Activated CD8-positive, alpha-beta memory T cell treated with anti-CD3 and anti-CD28 coated beads for 24 hours (primary cell): ENCODE data around the gene AMH.
"Not testable (repeated sequence)": the region's sequence is repeated elsewhere in the genome, so short reads cannot be mapped to it uniquely, and the experiment has no call there.

Source experiments
- DNase-seq: peaks from one replicate; pipeline ENCODE4 v3.0.0-alpha.2; 2020

The AMH gene

DNA sequence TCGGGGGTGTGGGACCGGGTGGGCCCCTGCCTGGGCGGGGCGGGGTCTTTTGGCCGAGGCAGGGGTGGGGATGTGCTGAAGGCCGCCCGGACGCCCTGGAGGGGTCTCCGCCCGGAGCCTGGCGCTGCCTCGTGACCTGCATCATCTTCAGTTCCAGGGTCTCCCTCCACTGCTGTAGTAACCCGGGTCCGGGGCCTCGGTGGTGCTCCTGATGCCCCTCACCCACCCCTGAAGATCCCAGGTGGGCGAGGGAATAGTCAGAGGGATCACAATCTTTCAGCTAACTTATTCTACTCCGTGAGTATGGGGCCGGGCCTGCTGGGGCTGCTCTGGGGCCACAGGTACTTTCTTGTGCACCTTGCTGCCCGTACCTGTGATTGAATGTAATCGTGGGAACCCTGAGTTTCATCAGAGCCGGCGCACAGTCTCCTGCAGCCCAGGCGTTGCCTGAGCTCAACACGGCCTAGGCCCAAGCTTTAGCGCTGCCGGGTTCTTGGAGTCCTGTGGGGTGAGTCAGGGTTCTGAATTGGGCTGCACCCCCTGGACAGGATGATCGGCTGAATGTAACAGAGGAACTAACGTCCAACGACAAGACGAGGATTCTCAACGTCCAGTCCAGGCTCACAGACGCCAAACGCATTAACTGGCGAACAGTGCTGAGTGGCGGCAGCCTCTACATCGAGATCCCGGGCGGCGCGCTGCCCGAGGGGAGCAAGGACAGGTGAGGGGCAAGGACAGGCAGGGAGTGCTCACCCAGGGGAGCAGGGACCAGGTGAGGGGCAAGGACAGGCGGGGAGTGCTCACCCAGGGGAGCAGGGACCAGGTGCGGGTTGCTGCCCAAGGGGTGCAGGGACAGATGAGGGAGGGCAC, 22.3 kb downstream of the AMH start:
- DNase-seq = no peak

- DNase-seq = peak; percentile 91
Measured at GRCh38 chr19:2273356-2274184, 24.4 kb downstream of the AMH start.

DNA sequence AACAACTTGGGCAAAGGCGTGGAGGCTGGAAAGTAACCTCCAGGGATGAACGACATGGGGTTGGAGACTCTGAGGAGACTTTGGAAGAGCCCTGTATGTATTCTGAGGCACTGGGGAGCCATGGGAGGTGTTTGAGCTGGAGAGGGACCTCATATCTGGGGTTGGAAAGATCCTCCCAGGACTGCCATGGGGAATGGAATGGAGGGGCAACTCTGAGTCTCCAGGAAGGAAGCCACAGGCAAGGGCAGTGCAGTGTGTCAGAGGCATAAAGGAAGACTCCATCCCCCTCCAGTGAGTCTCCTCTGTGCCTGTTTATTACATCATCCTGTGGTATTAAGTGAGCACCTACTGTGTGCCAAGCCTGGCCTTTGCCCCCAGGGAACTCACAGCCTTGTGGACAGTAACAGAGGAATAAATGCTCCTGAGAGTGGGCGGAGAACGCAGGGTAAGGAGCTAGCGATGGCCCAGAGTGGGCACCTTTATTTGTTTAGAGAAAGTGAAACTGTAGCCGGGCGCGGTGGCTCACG, 25.1 kb downstream of the AMH start:
- DNase-seq = no peak

DNA sequence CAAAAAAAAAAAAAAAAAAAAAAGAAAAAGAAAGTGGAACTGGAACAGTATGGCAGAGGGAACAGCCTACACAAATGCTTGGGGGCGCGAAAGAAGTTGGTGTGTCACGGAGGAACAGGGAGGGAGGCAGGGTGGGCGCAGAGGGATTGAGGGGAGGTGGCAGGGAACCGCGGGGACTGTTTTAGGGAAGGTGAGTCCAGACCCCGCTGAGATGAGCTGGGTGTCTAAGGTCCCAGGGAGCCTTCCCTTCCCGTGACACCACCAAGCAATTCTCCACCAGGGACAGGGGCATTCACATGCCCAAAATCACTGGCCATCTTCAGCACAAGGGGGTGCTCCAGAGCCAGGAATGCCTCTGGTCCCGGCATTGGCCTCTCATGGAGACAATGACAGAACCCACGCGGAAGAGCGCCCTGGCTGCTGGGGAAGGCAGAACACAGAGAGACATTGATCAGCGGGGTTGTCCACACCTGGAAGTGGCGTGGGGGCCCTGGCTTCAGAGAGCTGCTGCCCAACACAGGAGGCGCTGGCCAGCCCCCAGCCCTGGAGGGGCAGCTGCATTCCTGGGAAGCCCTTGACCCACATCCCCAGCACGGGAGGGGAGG, 25.9 kb downstream of the AMH start:
- peak; percentile 74 for DNase-seq

- DNase-seq = no peak
Measured at GRCh38 chr19:2275588-2276428, 26.7 kb downstream of the AMH start.

DNA sequence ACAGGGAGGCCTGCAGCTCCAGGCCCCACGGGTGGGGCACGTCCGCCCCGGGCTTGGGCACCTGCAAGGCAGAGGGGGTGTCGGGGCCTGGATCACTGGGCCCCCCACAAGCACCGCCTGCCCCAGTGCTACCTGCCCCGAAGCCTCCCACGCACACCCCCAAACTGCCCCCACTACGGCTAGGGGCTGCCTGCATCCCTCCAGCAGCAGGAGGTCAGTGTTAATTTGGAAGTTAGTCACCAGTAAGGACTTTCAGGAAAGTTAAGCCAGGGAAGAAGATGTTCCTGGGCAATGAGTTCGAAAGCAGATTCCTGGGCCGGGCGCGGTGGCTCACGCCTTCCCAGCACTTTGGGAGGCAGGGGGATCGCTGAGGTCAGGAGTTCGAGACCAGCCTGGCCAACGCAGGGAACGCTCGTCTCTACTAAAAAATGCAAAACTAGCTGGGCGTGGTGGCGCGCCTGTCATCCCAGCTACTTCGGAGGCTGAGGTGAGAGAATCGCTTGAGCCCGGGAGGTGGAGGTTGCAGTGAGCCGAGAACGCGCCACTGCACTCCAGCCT, 27.4 kb downstream of the AMH start:
- DNase-seq = no peak

GRCh38 chr19:2277138-2277537, 28.0 kb downstream of the AMH start:
- no peak for DNase-seq

DNA sequence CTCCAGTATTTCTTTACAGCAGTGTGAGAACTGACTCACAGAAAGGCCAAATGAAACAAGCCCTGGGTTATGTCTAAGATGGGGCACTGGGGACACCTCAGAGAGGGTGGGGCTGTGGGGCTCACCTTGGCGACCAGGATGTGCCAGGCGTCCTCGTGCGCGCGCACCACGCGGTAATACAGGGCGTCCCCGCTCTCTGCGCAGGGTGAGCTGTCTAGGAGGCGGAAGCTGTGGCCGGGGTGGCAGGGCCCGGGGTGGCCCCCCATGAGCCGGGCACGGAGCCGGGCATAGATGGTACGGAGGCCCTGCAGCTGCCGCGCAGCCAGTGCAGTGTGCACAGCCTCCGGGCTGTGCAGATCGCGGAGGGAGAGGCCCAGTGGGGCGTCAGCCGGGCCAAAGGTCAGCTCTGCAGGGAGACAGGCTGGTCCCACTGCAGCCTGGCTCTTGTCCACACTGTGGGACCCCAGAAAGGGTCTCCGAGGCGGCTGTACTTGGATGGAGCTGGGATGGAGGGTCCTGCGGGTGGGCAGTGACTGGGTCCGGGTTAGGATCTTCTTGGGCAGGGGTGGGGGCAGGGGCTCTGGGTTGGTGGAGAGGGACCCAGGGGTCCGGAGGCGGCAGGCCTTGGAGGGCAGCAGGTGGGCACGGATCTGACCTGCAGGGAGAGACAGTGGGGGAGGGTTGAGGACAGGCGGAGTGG, 29.5 kb downstream of the AMH start:
- DNase-seq = no peak

GRCh38 chr19:2280633-2281264, 31.6 kb downstream of the AMH start:
- no peak for DNase-seq

DNA sequence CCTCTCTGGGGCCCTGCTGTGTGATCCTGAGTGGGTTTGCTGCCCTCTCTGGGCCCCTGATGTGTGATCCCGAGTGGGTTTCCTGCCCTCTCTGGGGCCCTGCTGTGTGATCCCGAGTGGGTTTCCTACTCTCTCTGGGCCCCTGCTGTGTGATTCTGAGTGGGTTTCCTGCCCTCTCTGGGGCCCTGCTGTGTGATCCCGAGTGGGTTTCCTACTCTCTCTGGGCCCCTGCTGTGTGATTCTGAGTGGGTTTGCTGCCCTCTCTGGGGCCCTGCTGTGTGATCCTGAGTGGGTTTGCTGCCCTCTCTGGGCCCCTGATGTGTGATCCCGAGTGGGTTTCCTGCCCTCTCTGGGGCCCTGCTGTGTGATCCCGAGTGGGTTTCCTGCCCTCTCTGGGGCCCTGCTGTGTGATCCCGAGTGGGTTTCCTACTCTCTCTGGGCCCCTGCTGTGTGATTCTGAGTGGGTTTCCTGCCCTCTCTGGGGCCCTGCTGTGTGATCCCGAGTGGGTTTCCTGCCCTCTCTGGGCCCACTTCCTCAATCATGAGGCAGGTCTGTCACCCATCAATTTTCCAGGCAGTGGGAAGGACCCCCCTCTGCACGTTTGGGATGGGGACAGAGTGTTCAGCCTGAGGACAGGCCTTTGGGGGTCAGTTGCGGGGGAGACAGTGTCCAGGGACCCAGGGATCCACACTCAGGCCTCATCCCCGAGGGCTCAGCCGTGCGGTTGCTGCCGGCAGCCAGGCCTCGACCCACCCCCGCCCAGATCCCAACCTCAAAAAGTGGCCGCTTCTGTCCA, 32.3 kb downstream of the AMH start:
- not testable (repeated sequence) for DNase-seq

DNA sequence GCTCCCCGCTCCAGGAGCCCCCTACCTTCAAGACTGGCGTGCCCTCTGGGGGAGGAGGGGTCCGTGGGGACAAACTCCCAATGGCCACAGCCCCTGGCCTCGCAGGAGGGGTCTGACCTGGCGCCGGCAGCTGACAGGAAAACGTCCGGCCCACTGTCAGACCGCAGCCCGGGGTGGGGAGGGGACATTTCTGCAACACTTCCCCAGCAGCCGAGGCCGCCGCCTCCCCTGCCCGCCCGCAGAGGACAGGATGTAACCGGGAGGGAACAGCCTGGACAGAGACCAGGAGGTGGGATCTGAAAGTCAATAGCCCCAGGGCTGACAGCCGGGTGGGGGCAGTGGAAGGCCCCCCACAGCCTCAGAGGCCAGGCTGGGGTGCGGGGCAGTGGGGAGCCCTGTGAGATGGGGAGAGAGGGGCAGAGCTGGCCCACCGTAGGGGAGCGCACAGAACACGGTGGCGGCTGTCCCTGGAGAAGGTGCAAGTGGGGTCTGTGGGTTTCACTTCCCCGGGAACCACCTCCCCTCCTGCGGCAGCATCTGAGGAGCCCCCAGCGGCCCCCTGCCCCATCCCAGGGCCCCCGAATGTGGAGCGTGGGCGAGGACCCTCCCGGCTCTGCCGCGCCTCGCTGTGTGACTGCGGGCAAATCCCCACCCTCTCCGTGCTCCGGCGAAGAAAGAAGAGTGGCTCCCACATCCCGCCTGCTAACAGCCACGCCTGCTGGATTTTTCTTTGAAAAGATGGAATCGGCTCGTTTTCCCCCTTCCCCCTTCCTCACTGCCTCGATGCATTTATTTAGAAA, 33.1 kb downstream of the AMH start, which contains the start of gene PEAK3:
Gene PEAK3 (minus strand): TSS at position 114 of the 800 bp plus-strand sequence. CDS start 1,244 bp downstream, outside the sequence.
- DNase-seq = no peak

GRCh38 chr19:2282862-2283237, 33.7 kb downstream of the AMH start:
- no peak for DNase-seq

DNA sequence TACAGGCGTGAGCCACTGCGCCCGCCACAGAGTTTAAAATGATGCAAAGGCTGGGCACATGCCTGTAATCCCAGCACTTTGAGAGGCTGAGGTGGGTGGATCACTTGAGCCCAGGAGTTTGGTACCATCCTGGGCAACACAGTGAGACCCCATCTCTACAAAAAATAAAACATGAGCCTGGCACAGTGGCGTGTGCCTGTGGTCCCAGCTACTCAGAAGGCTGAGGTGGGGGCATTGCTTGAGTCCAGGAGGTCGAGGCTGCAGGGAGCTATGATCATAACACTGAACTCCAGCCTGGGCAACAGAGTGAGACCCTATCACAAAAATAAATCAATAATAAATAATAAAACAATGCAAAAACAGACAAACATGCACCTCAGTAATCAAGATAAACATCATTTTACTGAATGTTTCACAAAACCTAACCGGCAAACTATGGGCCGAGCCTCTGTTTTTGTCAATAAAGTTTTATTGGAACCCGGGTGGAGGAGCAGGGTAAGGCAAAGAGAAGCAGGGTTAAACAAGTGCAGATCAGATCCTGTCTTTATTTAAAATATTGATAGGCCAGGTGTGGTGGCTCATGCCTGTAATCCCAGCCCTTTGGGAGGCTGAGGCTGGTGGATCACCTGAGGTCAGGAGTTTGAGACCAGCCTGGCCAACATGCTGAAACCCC, 34.8 kb downstream of the AMH start:
- DNase-seq = no peak

DNA sequence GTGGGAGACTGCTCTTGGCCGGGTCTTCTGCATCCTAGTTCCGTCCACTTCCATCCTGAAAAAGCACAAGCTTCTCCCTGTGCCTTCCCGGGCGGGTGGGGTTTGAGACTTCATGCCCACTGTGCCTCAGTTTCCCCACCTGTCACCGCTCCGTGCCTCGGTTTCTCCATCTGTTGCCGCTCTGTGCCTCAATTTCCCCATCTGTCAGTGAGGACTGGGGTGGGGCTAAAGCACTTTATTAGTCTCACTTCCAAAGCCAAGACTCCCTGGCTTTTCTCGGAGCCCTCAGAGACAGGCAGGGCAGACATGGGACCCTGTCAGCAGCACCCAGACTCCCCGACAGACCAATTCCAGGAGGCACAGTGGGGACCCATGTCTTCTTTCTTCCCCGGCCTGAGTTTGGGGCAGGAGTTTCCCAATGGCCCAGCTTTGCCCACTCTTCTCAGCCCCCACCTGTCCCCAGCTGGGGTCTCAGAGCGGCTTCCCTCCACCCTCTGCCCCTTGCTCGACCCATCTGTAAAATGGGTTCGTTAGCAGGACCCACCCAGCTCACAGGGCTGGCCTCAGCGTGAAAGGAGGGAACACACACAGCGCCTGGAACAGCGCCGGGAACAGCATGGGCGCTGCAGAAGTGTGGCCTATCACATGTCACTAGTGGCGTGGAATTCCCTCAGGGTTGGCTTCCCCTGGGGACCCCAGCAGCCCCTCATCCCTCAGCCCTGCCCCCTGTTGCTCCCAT, 37.4 kb downstream of the AMH start:
- DNase-seq = no peak

- no peak for DNase-seq
Measured at GRCh38 chr19:2287585-2288337, 38.6 kb downstream of the AMH start.

GRCh38 chr19:2288338-2288817, 39.3 kb downstream of the AMH start:
- no peak for DNase-seq
